Kidney capillary endothelial cell (primary cell): Measurements from ENCODE around the gene RGS7.
A peak's percentile ranks its signal among the peaks of the same experiment; 100 is the strongest.

Experiments
- DNase-seq: peaks from one replicate; pipeline ENCODE4 v3.0.0-alpha.2; 2018; ENCODE audit warnings: low spot score

RGS7 gene

DNA sequence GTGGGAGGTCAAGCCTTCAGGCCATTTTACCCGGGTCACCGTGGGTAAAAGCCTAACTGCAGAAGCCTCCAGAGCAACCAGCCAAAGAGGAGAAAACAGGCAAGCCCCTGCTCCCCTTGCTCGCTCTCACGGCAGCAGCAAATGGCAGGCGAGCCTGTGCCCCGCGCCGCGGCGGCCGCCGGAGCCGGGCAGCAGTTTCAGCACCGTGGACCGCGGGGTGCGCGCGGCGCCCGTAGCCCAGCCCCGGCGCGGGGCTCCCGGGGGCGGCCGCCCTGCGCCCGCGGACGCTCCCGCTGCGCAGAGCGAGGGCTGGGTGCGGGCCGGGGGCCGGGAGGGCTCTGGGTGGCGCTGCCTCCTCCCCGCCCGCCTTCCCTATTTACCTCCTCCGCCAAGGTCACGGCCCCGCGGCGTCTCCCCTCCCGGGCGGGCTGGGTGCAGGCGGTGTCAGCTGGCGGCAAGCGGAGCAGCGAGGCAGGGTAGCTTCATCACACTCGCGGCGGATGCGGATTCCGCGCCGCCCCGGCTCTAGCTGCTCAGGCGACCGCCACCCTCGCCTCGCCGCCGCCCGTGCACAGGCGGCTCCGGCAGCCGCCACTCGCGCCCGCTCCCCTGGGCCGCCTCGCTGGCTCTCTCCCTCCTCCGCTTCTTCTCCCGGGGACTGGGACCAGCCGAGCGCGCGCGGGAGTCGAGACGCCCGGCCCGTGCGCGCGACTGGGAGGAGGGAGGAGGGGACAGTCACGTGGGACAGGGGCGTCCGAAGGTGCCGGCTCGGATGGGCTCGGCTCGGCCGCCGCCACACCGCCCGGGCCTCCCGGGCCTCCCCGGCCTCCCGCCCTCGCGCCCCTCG, at the start of gene RGS7:
TSS of gene RGS7 (minus strand) at position 687 of the 847 bp plus-strand sequence.
- peak; percentile 16 for DNase-seq

DNA sequence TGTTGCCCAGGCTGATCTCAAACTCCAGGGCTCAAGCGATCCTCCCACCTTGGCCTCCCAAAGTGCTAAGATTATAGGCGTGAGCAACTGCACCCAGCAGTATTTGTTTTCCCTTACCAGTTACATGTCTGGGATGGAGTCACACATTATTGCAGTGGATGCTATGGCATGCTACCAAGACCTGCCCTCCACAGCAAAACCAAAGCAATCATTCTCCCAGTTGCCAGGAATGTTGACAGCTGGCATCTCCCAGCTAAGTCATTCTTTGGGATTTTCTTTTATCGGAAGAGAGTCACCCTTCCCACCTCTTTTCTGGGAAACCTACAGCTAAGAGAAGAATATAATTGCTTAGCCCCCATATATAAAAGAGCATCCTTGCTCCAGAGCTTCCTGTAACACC, 49.4 kb upstream of the RGS7 start:
- no peak for DNase-seq

DNA sequence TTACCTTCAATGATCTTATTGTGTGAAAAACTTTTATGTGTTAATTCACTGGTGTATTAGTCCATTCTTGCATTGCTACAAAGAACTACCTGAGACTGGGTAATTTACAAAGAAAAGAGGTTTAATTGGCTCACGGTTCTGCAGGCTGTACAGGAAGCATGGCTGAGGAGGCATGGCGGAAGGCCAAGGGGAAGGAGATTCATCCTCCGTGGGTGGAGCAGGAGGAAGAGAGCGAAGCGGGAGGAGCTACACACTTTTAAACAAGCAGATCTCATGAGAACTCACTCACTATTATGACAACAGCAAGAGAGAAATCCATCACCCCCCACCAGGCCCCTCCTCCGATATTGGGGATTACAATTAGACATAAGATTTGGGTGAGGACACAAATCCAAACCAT, 44.2 kb upstream of the RGS7 start:
- no peak for DNase-seq

DNA sequence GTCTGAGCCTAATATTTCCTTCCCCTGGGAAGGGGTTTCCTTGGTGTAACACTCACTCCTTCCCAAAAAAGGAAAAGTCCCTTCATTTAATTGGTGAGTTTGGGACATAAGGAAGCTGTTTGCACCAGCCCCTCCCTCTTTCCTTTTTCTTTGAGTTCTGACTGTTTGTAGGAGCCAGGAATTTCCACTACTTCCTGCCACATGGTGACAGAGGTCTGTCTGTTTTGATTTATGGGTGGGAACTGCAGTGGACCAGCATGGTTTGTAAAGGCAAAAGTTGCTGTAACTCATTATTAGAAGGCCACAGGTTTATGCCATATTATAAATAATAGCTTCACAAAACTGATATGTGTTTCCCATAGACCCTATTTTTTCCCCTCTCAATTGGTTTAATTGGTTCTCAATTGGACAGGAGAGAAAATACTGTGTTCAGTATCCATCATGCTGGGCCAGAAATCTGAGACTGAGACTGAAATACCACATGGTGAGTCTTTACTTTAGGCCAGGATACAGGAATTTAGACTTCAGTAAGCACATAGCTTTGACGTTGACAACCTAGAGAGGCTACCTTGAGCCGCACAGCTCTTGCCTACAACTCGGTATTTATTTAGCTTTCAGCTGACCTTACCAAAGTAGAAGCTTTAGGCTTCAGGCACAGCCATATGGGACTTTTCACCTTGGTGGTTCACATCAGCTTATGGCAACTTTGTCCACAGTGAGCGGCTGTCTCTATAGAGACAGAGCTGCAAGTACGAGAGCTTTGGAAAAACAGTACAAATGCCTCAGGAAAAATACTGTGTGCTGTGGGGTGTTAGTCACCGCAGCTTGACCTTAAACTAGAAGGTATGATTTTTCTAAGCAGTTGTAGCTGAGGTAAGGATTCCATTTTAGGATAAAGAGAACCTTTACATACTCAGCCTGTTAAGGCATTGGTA, 40.0 kb upstream of the RGS7 start:
- DNase-seq, result no peak

- no peak for DNase-seq
Observed at GRCh38 chr1:241391926-241392710, 35.1 kb upstream of the RGS7 start.

- no peak for DNase-seq
Observed at GRCh38 chr1:241390526-241390925, 33.5 kb upstream of the RGS7 start.

DNA sequence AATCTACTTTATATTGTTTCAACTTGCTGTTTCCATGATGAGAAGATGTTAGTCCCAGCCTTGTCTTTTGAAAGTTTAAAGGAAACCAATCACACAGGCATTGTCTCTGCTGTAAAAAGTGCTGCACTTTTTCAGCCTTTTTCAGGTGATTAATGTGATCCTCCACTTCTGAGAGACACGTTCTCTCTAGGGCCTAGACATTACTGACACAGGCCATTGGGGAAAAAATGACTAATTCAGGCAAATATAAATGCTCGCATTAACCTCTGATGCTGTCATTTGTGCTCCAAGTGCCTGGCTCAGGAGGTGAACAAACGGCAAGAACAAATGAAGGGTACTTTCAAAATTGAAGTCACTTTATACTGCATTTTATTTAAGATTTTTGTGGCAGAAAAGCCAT, 32.4 kb upstream of the RGS7 start:
- no peak for DNase-seq

DNA sequence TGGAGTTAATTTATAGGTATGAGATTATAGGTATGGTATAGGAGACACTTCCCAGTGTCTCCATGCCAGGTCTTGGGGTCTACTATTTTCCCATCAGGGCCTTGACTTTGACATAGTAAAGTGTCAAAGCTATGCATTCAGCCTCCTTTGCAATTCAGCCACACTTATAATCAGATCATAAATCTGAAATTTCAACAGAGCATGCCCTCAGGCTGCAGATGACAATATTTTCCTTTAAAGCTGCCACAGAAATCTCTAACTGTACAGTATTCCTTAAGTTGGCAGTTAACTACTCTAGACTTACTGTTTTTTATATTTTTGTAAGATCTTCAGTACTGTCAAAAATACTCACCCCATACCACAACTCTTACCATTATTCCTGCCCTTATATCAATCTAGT, 30.2 kb upstream of the RGS7 start:
- DNase-seq, result no peak

- no peak for DNase-seq
Observed at GRCh38 chr1:241376701-241377100, 19.7 kb upstream of the RGS7 start.

DNA sequence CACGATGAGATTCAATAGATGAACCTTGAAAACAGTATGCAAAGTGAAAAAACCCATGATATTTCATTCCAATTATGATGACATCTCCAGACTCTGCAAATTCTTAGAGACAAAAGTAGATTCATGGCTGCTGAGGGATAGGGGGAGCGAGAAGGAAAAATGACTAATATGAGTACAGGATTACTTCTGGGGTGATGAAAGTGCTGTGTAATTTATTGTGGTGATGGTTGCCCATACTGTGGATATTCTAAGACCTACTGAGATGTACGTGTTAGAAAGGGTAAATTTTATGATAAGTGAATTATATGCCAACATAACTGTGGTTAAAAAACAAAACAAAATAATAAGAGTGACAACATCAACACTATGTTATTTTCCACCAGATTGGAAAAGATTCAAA, 18.9 kb upstream of the RGS7 start:
- no peak for DNase-seq

DNA sequence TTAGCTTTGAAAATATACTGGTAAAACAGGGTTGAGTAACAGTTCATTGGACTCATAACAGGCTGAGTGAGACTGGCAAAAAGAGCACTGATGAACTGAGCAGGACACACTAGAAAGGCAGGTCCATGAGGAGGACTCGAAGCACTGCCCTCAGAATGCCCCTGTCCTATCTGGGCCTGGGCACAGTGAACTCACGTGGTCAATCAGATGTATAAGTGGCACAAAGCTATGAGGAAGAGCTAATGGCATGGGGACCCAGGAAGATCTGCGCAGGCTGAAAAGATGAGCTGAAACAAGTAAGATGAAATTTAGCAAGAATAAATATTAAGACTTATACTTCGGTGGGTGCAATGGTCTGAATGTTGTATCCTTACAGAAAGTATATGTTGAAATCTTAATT, 9.2 kb upstream of the RGS7 start:
- no peak for DNase-seq

DNA sequence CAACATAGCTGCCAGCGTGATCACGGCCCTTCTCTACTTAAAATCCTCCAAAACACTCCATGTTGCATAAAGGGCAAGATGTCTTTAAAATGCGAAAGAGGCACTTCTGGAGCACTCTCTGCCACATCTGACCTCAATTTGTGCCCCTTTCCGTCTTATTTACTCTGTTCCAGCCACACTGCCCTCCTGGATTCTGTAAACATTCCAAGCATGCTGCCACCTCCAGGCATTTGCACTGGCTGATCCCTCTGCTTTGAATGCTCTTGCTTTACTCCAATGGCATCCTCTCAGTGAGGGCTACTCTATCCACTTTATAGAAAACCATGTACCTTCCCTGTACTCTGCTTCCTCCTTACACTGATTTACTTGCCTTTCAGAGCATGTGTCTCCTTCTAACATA, 5.3 kb upstream of the RGS7 start:
- no peak for DNase-seq

- DNase-seq, result no peak
Observed at GRCh38 chr1:241357366-241358340, 648 bp upstream of the RGS7 start.

GRCh38 chr1:241356187-241356518, 852 bp downstream of the RGS7 start:
- DNase-seq, result no peak

DNA sequence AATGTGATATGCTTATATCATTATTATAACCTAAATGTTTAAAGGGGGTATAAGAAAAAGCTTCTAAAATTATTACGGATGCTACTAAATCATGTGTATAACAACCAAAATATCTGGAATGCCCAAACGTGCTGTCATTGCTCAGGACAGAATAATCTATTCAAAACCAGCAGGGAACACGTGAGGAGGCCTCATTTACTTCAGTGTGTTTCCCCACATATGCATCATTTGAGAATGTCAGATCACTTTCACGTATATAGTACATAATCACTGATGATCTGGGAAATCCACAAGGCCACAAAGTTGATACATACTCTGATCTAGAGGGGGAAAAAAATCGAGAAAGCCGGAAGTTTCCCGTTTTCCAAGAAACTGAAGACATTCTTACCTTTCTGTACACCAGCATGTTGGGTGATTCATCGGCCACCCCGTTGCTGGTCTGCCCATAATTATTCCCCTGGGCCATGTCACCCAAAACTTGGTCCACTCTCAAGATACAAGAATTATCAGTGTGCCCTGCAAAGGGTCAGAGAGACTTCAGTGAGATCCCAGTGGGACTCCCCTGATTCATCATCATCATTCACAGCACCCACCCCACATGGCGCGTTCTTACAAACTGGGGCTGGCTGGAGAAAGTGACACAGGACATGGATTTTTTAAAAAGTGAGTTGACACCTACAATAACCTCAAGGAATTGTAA, 1.5 kb downstream of the RGS7 start:
- DNase-seq, result no peak

GRCh38 chr1:241352401-241352800, 4.6 kb downstream of the RGS7 start:
- no peak for DNase-seq

- DNase-seq, result no peak
Observed at GRCh38 chr1:241351841-241352240, 5.2 kb downstream of the RGS7 start.

DNA sequence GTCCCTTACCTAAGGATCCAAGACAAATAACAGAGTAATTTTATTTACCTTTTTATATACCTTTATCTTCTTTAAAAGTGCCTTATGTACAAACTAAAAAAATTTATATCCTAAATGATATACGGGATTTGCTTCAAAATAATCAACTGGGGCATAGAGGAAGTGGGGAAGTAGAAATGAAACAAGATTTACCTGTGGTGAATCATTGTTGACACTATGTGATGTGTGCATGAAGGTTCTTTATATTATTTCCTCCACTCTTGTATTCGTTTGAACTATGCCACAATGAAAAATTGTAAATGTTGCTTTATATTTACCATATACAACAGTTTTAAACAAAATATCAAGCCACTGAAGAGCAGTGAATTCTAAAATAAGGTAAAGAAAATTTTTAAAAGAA, 13.0 kb downstream of the RGS7 start:
- no peak for DNase-seq

GRCh38 chr1:241336335-241336734, 20.7 kb downstream of the RGS7 start:
- DNase-seq, result no peak

- DNase-seq, result no peak
Observed at GRCh38 chr1:241332987-241333386, 24.0 kb downstream of the RGS7 start.

- DNase-seq, result no peak
Observed at GRCh38 chr1:241332037-241332409, 25.0 kb downstream of the RGS7 start.
